Spinal cord (tissue), 10 donors: ENCODE results near the gene NSMCE4A. TPM values are rescaled to one million over a fixed set of nuclear protein-coding genes. Genes with fewer than 3 reads are reported as not detected.
"Not testable (repeated sequence)": the region's sequence is repeated elsewhere in the genome, so short reads cannot be mapped to it uniquely, and the experiment has no call there.

Source experiments
- DNase-seq, 6 donors: peaks; one replicate each; pipeline versions ENCODE4 v3.0.0 to v3.0.0-alpha.2; 2013 to 2015; ENCODE audit warnings: low spot score in 6 of 6, low read depth in 4 of 6
- H3K27ac ChIP-seq: one replicate; pipeline ENCODE4 v1.5.1; 2013; ENCODE audit warnings: low read depth, low read length, control low read depth
- H3K27me3 ChIP-seq: one replicate; pipeline ENCODE4 v1.6.1; 2013; ENCODE audit warnings: low read length; ENCODE audit not compliant: control insufficient read depth, insufficient read depth
- H3K36me3 ChIP-seq: one replicate; pipeline ENCODE4 v1.6.1; 2013; ENCODE audit warnings: low read length; ENCODE audit not compliant: control insufficient read depth, insufficient read depth
- H3K4me1 ChIP-seq: one replicate; pipeline ENCODE4 v1.6.1; 2013; ENCODE audit warnings: low read length; ENCODE audit not compliant: control insufficient read depth, insufficient read depth
- H3K4me3 ChIP-seq: one replicate; pipeline ENCODE4 v1.5.1; 2013; ENCODE audit warnings: low read depth, low read length, control low read depth
- H3K9me3 ChIP-seq: one replicate; pipeline ENCODE4 v1.6.1; 2013; ENCODE audit warnings: low read length; ENCODE audit not compliant: control insufficient read depth, insufficient read depth
- WGBS: methylation state at CpG from one replicate; pipeline ENCODE4 v1.1.5; 2013; ENCODE audit warnings: missing lambda C conversion rate; ENCODE audit not compliant: insufficient coverage; 5-methylcytosine and 5-hydroxymethylcytosine counted together
- long read RNA-seq, 4 donors: transcript quantifications; one replicate each; lab custom pipeline, GENCODE V29; 2026
- polyA plus RNA-seq, 2 donors: library from polyadenylated mRNA; unstranded; fragments of 120-200 nt; gene quantifications; one replicate each; pipeline ENCODE4 v1.2.1, GENCODE V29; 2013; ENCODE audit not compliant: insufficient read length in 2 of 2
- total RNA-seq, 2 donors: library from RNA; depleted of rRNA in 1 of 2; stranded (reverse); fragments of 120-200 nt in 1 of 2; fragments of >200 nt in 1 of 2; gene quantifications; one replicate each; pipeline versions ENCODE4 v1.2.3 to v1.2.4, GENCODE V29; 2013 to 2014
- donor health status: healthy.

Gene NSMCE4A, protein sequence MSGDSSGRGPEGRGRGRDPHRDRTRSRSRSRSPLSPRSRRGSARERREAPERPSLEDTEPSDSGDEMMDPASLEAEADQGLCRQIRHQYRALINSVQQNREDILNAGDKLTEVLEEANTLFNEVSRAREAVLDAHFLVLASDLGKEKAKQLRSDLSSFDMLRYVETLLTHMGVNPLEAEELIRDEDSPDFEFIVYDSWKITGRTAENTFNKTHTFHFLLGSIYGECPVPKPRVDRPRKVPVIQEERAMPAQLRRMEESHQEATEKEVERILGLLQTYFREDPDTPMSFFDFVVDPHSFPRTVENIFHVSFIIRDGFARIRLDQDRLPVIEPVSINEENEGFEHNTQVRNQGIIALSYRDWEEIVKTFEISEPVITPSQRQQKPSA
- total RNA-seq (10 to 100 TPM; 49.0 to 59.0 TPM), polyA plus RNA-seq (10 to 100 TPM; 62.8 to 63.4 TPM)
- long read RNA-seq, donor 1, transcript NSMCE4A-202 (11 exons, 1,394 nt) = major isoform, 13 of 14 reads
- long read RNA-seq, donor 1, partial matches to known transcripts = 0 of 14 reads
- long read RNA-seq, donor 1, other reads (novel, unspliced or antisense) = 0 of 14 reads
- long read RNA-seq, donor 2, transcript NSMCE4A-202 (11 exons, 1,394 nt) = major isoform, 11 of 11 reads
- long read RNA-seq, donor 2, partial matches to known transcripts = 0 of 11 reads
- long read RNA-seq, donor 2, other reads (novel, unspliced or antisense) = 0 of 11 reads
- long read RNA-seq, donor 3, transcript NSMCE4A-202 (11 exons, 1,394 nt) = major isoform, 7 of 10 reads
- long read RNA-seq, donor 3, partial matches to known transcripts = 0 of 10 reads
- long read RNA-seq, donor 3, other reads (novel, unspliced or antisense) = 0 of 10 reads
- long read RNA-seq, donor 4, transcript NSMCE4A-202 (11 exons, 1,394 nt) = major isoform, 33 of 59 reads
- long read RNA-seq, donor 4, transcript NSMCE4A-203 (3 exons, 541 nt) = minor isoform, 6 of 59 reads
- long read RNA-seq, donor 4, partial matches to known transcripts = 17 of 59 reads
- long read RNA-seq, donor 4, other reads (novel, unspliced or antisense) = 0 of 59 reads

DNA sequence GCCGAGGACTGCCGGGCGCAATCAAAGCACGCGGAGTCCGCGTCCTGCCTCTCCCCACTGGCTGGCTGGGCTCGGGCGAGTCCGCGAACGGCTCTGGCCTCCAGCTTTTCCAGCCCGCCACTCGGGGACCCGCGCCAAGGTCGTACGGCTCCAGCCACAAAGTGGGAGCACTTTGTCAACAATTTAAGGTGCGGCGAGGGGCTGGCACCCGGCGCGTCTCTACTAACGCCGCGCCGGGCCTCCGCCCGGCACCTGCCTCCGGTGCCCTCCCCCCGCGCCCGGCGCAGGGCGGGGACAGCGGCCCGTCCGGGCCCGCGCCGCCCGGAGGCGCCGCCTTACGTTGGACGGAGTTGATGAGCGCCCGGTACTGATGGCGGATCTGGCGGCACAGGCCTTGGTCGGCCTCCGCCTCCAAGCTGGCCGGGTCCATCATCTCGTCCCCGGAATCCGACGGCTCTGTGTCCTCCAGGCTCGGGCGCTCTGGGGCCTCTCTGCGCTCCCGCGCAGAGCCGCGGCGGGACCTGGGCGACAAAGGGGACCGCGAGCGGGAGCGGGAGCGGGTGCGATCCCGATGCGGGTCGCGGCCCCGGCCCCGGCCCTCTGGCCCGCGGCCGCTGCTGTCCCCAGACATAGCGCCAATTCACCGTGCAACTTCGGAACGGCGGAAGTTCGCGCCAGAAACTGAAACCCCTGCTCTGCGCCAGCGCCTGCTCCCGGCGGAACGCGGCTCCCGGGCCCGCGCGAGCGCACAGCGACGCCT lies at the start of gene NSMCE4A:
Gene NSMCE4A (minus strand): TSS at position 683 of the 760 bp plus-strand sequence. CDS start 52 bp downstream, at position 631.
- DNase-seq = peak; percentile 48 to 93 (median 62)
- under 1% methylated on average over 101 of the region's 101 CpGs for WGBS

GRCh38 chr10:122023257-122023656 lies 48.2 kb upstream of the NSMCE4A start:
- WGBS = 100% methylated on average over 3 of the region's 7 CpGs
- not testable (repeated sequence) for H3K27ac ChIP-seq, DNase-seq, H3K36me3 ChIP-seq, H3K4me1 ChIP-seq, H3K4me3 ChIP-seq, H3K9me3 ChIP-seq
- H3K27me3 ChIP-seq = peaks cover 11% of the 10 kb centered on the region

More for the DNA sequence above, at the start of gene NSMCE4A:
- Histone ChIP-seq H3K27ac (peak within 1 kb of the TSS; percentile 90), H3K4me3 (peak within 1 kb of the TSS; percentile 31), H3K27me3 (no peaks in the 10 kb centered on the region), H3K36me3 (peaks cover 14% of the 10 kb centered on the region), H3K9me3 (no peaks in the 10 kb centered on the region), H3K4me1 (peaks cover 9% of the 10 kb centered on the region)

GRCh38 chr10:122022276-122022675 lies 47.3 kb upstream of the NSMCE4A start:
- WGBS = 50% methylated on average over 2 of the region's 4 CpGs
- H3K4me3 ChIP-seq = no peak overlapping the region
- no peak overlapping the region for H3K27ac ChIP-seq
- H3K27me3 ChIP-seq = peaks cover 11% of the 10 kb centered on the region
- H3K9me3 ChIP-seq = no peaks in the 10 kb centered on the region
- H3K36me3 ChIP-seq = no peaks in the 10 kb centered on the region
- no peak for DNase-seq
- H3K4me1 ChIP-seq = peaks cover 5% of the 10 kb centered on the region

DNA sequence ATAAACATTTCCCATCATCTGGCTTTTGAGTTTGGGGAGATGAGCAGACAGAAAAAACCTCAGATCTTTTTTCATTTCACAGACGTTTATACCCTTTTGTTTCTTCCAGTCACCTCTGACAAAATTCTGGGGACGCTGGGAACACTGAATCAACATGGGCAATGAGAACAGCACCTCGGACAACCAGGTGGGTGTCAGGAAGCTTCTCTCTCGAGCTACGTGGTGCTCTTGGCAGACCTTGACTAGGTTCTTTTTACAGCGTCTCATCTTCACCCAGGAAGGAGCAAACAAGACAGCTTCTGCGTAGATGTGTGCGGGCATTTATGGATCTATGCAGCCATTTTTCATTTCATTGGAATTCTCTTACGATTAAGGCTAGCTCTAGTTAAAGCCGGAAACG lies 46.8 kb upstream of the NSMCE4A start:
- Histone ChIP-seq H3K27me3 (peaks cover 11% of the 10 kb centered on the region), H3K9me3 (no peaks in the 10 kb centered on the region), H3K27ac (no peak overlapping the region), H3K4me1 (peaks cover 5% of the 10 kb centered on the region), H3K36me3 (no peaks in the 10 kb centered on the region), H3K4me3 (no peak overlapping the region)
- WGBS = 87% methylated on average over 5 of the region's 11 CpGs
- DNase-seq = no peak

- Histone ChIP-seq H3K4me1 (peaks cover 5% of the 10 kb centered on the region), H3K4me3 (no peak overlapping the region), H3K27ac (no peak overlapping the region), H3K36me3 (no peaks in the 10 kb centered on the region), H3K9me3 (no peaks in the 10 kb centered on the region), H3K27me3 (peaks cover 11% of the 10 kb centered on the region)
- peak in 1 of 6 donors; percentile 83 for DNase-seq
- WGBS = 70% methylated on average over 4 of the region's 9 CpGs
Observed at GRCh38 chr10:122021379-122021778, 46.4 kb upstream of the NSMCE4A start.

GRCh38 chr10:122020226-122020625 lies 45.2 kb upstream of the NSMCE4A start:
- peaks cover 5% of the 10 kb centered on the region for H3K4me1 ChIP-seq
- 71% methylated on average over 1 of the region's 6 CpGs for whole genome bisulfite sequencing
- DNase-seq = no peak
- no peak overlapping the region for H3K27ac ChIP-seq
- H3K4me3 ChIP-seq = no peak overlapping the region
- H3K9me3 ChIP-seq = no peaks in the 10 kb centered on the region
- no peaks in the 10 kb centered on the region for H3K36me3 ChIP-seq
- H3K27me3 ChIP-seq = peaks cover 11% of the 10 kb centered on the region

- Histone ChIP-seq H3K27ac (no peak overlapping the region), H3K4me3 (no peak overlapping the region)
Observed at GRCh38 chr10:122019414-122019975, 44.5 kb upstream of the NSMCE4A start.

GRCh38 chr10:122018951-122019413 lies 44.0 kb upstream of the NSMCE4A start:
- peaks cover 11% of the 10 kb centered on the region for H3K27me3 ChIP-seq
- no peak overlapping the region for H3K27ac ChIP-seq
- H3K9me3 ChIP-seq = no peaks in the 10 kb centered on the region
- no peak overlapping the region for H3K4me3 ChIP-seq
- DNase-seq = no peak
- 83% methylated on average over 13 of the region's 16 CpGs for WGBS
- H3K36me3 ChIP-seq = no peaks in the 10 kb centered on the region
- H3K4me1 ChIP-seq = peaks cover 5% of the 10 kb centered on the region

More at GRCh38 chr10:122019414-122019975, 44.5 kb upstream of the NSMCE4A start:
- Histone ChIP-seq H3K9me3 (no peaks in the 10 kb centered on the region), H3K4me1 (peaks cover 5% of the 10 kb centered on the region), H3K27me3 (peaks cover 11% of the 10 kb centered on the region), H3K36me3 (no peaks in the 10 kb centered on the region)
- 47% methylated on average over 24 of the region's 24 CpGs for WGBS
- peak in 1 of 6 donors; percentile 15 for DNase-seq
